Stomach (tissue), 9 donors: ENCODE results near the gene TESPA1. TPM values are rescaled to one million over a fixed set of nuclear protein-coding genes. Genes with fewer than 3 reads are reported as not detected.

ENCODE experiments used
- DNase-seq, 2 donors: peaks; one replicate each; pipeline versions ENCODE4 v3.0.0 to v3.0.0-alpha.2; 2013 to 2019
- H3K27ac ChIP-seq, 5 donors: fragments of 200-600 bp in 4 of 5; sonication (generic) in 4 of 5; one replicate each; pipeline ENCODE4 v1.5.1; 2013 to 2019; ENCODE audit warnings: mild to moderate bottlenecking in 1 of 5, moderate library complexity in 1 of 5
- H3K27me3 ChIP-seq, 3 donors: fragments of 200-600 bp; sonication (generic); one replicate each; pipeline ENCODE4 v1.5.1; 2017 to 2019; ENCODE audit warnings: mixed run types in 1 of 3
- H3K36me3 ChIP-seq, 4 donors: fragments of 200-600 bp; sonication (generic); 1 replicate in 3 of 4; 2 replicates in 1 of 4; pipeline ENCODE4 v1.5.1; 2016 to 2019
- H3K4me1 ChIP-seq, 4 donors: fragments of 200-600 bp; sonication (generic); one replicate each; pipeline ENCODE4 v1.5.1; 2016 to 2019
- H3K4me3 ChIP-seq, 4 donors: fragments of 200-600 bp; sonication (generic) in 3 of 4; one replicate each; pipeline ENCODE4 v1.5.1; 2016 to 2019; ENCODE audit warnings: mild to moderate bottlenecking in 1 of 4
- H3K9me3 ChIP-seq, 4 donors: fragments of 200-600 bp; sonication (generic); one replicate each; pipeline ENCODE4 v1.5.1; 2016 to 2019
- EP300 ChIP-seq: sonication (generic); formaldehyde crosslinking; IDR thresholded peaks from one replicate; pipeline ENCODE4 v1.6.1; 2017; ENCODE audit warnings: antibody characterized with exemption
- POLR2A ChIP-seq, 4 donors: fragments of 450-650 bp; IDR thresholded peaks; one replicate each; pipeline ENCODE4 v1.6.1; 2016; ENCODE audit warnings: antibody characterized with exemption in 4 of 4, control low read depth in 2 of 4, mild to moderate bottlenecking in 1 of 4, moderate library complexity in 1 of 4
- POLR2AphosphoS5 ChIP-seq, 3 donors: sonication (generic); formaldehyde crosslinking; IDR thresholded peaks; one replicate each; pipeline ENCODE4 v1.6.1; 2016; ENCODE audit warnings: antibody characterized with exemption in 3 of 3
- WGBS, 5 donors: extraction: QIAGEN DNeasy Blood & Tissue Kit in 3 of 5; methylation state at CpG; one replicate each; pipeline versions ENCODE4 v1.1.5 to v1.1.7; 2013 to 2018; 5-methylcytosine and 5-hydroxymethylcytosine counted together
- intact Hi-C: fragments of 100-400 bp; cut with DNase I; formaldehyde crosslinking; loops from one replicate; pipeline ENCODE4 v1.15.1; 2023; ENCODE audit warnings: low total_unique reads
- polyA plus RNA-seq, 3 donors: library from polyadenylated mRNA; stranded (reverse); fragments of 200-250 nt; gene quantifications; one replicate each; pipeline ENCODE4 v1.2.3, GENCODE V29; 2013
- total RNA-seq, 5 donors: library from RNA; depleted of rRNA; stranded (reverse); fragments of >200 nt; gene quantifications; one replicate each; pipeline versions ENCODE4 v1.1.0 to v1.2.3, GENCODE V29; 2014 to 2016
- TF ChIP-seq, protein P1 (sequence below), 7 experiments: fragments of 450-650 bp in 4 of 7; fragments of 200-600 bp in 3 of 7; sonication (generic) in 3 of 7; IDR thresholded peaks; one replicate each; pipeline ENCODE4 v1.5.1; 2016 to 2019; ENCODE audit warnings: antibody characterized with exemption in 7 of 7, control low read depth in 2 of 7, mild to moderate bottlenecking in 1 of 7
- donor health status: healthy with polysubstance abuse.
- donor health status: Bipolar disorder and iron deficiency.
- donor health status: healthy.

Gene TESPA1
- total and polyA plus RNA-seq, 8 donors, result 0.81 to 2.6 (median 1.2) TPM; not detected in 4

DNA sequence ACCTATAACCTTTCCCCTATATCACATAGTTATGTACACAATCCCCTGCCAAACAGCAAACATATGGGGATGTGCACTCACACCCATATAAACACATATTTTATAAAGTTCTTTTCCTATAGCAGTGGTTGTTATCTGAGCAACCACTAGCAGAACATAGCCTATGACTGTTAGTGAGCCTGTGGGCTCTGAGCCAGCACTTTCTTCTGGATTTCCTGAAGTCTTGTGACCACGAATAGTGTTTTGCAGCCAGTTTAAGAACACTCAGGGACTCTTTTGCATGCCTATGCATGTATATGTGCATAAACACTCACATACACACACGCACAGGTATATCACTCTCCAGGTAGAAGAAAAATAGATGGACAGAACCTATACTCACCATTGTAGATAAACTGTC is 17.1 kb downstream of the TESPA1 start:
- TF ChIP-seq, protein P1, sequence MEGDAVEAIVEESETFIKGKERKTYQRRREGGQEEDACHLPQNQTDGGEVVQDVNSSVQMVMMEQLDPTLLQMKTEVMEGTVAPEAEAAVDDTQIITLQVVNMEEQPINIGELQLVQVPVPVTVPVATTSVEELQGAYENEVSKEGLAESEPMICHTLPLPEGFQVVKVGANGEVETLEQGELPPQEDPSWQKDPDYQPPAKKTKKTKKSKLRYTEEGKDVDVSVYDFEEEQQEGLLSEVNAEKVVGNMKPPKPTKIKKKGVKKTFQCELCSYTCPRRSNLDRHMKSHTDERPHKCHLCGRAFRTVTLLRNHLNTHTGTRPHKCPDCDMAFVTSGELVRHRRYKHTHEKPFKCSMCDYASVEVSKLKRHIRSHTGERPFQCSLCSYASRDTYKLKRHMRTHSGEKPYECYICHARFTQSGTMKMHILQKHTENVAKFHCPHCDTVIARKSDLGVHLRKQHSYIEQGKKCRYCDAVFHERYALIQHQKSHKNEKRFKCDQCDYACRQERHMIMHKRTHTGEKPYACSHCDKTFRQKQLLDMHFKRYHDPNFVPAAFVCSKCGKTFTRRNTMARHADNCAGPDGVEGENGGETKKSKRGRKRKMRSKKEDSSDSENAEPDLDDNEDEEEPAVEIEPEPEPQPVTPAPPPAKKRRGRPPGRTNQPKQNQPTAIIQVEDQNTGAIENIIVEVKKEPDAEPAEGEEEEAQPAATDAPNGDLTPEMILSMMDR (IDR thresholded peaks at IDR 0.05), result no peak
- no peak for TF ChIP-seq POLR2A (IDR thresholded peaks at IDR 0.05)
- no peak for TF ChIP-seq POLR2AphosphoS5 (IDR thresholded peaks at IDR 0.05)
- no peak for TF ChIP-seq EP300
- Histone ChIP-seq H3K9me3 (no peaks in the 10 kb centered on the region), H3K4me3 (no peak overlapping the region), H3K27me3 (no peaks in the 10 kb centered on the region), H3K4me1 (peaks cover 0 to 5% (median 2%) of the 10 kb centered on the region in 4 donors), H3K27ac (no peak overlapping the region), H3K36me3 (no peaks in the 10 kb centered on the region)
- WGBS, 5 donors, result 14 to 30% (median 29%) methylated on average over 2 of the region's 2 CpGs
- DNase-seq, result peak; percentile 33 to 46
- intact Hi-C loops, result no loop called here

DNA sequence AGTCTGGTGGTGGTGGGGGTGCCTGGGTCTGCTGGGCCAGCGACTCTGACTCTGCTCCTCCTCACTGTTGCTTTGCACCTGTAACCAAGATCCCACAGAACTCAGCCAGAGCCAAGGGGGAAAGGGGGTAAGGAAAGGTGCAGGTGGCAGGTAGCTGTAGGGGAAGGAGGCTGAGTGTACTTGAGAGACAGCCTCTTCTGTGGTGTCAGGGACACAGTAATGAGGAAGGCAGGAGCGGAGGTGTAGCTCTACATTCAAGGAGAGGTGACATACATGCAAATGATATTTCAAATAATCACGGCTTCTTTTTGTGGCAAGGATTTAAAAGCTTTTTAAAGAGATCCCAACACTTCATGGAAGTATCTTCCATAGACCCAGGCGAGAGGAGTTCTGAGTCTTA is 23.4 kb downstream of the TESPA1 start:
- Histone ChIP-seq H3K4me1 (no peaks in the 10 kb centered on the region), H3K27ac (no peak overlapping the region), H3K4me3 (no peak overlapping the region), H3K27me3 (peaks cover 0 to 7% (median 0%) of the 10 kb centered on the region in 3 donors), H3K36me3 (no peaks in the 10 kb centered on the region), H3K9me3 (no peaks in the 10 kb centered on the region)
- intact Hi-C loops, result loop anchor here (5.0 kb wide), 1 partner anchor 209 kb away; no protein-coding TSS in a partner anchor
- 88 to 93% (median 90%) methylated on average over 4 of the region's 4 CpGs for WGBS, 5 donors
- DNase-seq, result no peak
- no peak for TF ChIP-seq EP300
- no peak for TF ChIP-seq POLR2AphosphoS5 (IDR thresholded peaks at IDR 0.05)
- no peak for TF ChIP-seq POLR2A (IDR thresholded peaks at IDR 0.05)
- TF ChIP-seq, protein P1 (IDR thresholded peaks at IDR 0.05), result no peak

DNA sequence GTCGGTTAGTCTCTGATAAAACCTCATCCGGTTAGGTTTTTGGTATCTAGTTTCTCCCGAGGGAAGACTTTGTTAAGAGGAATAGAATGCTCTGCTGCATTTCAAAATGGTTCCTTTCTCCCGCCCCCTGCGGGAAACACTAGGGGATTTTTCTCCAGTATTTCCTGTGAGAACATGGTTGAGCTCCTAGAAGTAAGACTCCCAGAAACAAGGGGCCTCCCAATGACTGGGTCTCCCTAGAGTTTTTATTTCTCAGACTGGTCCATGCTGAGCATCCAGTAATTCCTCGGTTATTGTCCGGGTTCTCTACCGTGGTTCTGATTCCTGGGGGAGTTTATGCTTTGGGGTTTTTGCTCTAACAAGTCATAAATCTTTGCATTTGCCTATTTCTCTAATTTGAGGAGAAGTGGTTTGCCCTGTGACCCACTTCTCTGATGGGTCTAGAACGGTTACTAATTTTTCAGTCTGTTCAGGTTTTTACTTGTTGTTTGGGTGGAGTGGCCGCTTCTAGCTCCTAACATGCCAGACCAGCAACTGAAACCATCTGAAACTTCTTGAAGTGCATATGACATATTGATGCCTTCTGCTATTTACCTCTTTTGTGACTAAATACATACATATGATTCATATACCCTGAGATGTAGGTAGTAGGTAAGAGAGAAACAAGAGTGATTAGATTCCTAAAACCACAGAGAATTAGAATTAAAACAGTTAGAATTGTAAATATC is 25.1 kb downstream of the TESPA1 start:
- no peaks in the 10 kb centered on the region for H3K36me3 ChIP-seq
- peaks cover 0 to 7% (median 0%) of the 10 kb centered on the region in 3 donors for H3K27me3 ChIP-seq
- no peaks in the 10 kb centered on the region for H3K4me1 ChIP-seq
- H3K9me3 ChIP-seq, result no peaks in the 10 kb centered on the region
- 58 to 69% (median 68%) methylated on average over 10 of the region's 10 CpGs for WGBS, 5 donors
- intact Hi-C loops, result loop anchor here (5.0 to 10.0 kb wide), 2 partner anchors 95 to 207 kb away; no protein-coding TSS in a partner anchor
- no peak overlapping the region for H3K27ac ChIP-seq
- H3K4me3 ChIP-seq, result no peak overlapping the region
- TF ChIP-seq POLR2AphosphoS5 (IDR thresholded peaks at IDR 0.05), result no peak
- TF ChIP-seq EP300, result no peak
- TF ChIP-seq, protein P1 (IDR thresholded peaks at IDR 0.05), result no peak
- no peak for TF ChIP-seq POLR2A (IDR thresholded peaks at IDR 0.05)
- no peak for DNase-seq

GRCh38 chr12:54958048-54958658 is 26.4 kb downstream of the TESPA1 start:
- peak; percentile 42 to 87 for DNase-seq
- peaks cover 0 to 7% (median 0%) of the 10 kb centered on the region in 3 donors for H3K27me3 ChIP-seq

More at GRCh38 chr12:54958048-54958658, 26.4 kb downstream of the TESPA1 start:
- Histone ChIP-seq H3K9me3 (no peaks in the 10 kb centered on the region), H3K4me1 (no peaks in the 10 kb centered on the region), H3K27ac (no peak overlapping the region), H3K36me3 (no peaks in the 10 kb centered on the region), H3K4me3 (no peak overlapping the region)
- no peak for TF ChIP-seq EP300
- TF ChIP-seq, protein P1 (IDR thresholded peaks at IDR 0.05), result peak in 5 of 7 experiments; percentile 22 to 73 (median 60)
- intact Hi-C loops, result loop anchor here (10.0 kb wide), 1 partner anchor 93 kb away; no protein-coding TSS in a partner anchor
- WGBS, 5 donors, result 61 to 98% (median 91%) methylated on average over 3 of the region's 3 CpGs
